RWPE1 (cell line): ENCODE measurements around the gene CLEC11A.

Experiments used
- CTCF ChIA-PET: fragments of 350-600 bp; sonication (Branson Sonifier 250); formaldehyde crosslinking; extraction: SDS; loops from one replicate; lab custom pipeline; 2021; lab: Yijun Ruan, JAX
- POLR2A ChIA-PET: fragments of 400-600 bp; formaldehyde crosslinking; extraction: SDS; loops from one replicate; lab custom pipeline; 2020; ENCODE audit warnings: antibody characterized with exemption; ENCODE audit not compliant: low non-redundant PET; lab: Yijun Ruan, JAX
- DNase-seq: peaks from one replicate; pipeline ENCODE4 v3.0.0; 2012; ENCODE audit warnings: low spot score
- H3K27ac ChIP-seq: fragments of 450-650 bp; 2 replicates; pipeline ENCODE4 v1.5.1; 2017
- TF ChIP-seq, protein P1 (sequence below): fragments of 450-650 bp; conservative IDR thresholded peaks from 2 replicates; pipeline ENCODE4 v1.5.1; 2017; ENCODE audit warnings: low read depth, mild to moderate bottlenecking

Gene CLEC11A

DNA sequence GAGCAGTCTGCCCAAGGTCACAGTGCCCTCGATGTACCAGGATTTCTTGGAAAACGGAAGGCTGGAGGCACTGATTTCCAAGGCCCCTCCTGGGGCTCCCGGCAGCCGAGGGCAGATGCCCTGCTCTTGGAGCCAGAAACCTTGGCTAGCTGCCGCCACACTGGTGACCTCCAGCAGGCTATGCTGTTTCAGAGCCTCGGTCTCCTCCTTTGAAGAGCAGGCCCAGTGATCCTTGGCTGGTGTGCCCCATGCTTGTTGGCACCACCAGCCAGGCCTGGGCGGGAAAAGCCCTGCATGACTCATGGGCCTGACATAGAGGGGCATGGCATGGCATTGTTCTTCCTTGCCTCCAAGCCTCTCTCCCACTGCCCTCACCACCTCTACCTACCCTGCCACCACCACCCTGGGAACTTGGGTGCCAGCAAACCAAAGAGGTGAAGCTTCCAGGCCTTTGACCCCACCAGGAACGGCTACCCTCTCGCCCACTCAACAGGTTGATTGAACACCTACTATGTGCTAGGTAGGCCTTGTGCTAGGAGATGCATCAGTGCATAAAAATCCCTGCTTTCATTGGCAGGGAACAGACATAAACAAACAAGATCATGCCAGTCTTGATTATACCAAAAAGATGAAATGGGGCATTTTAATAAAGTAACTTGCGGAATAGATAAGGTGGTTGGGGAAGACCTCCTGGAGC lies 1.6 kb upstream of the CLEC11A start:
- POLR2A ChIA-PET, result interaction anchor here (1.0 kb wide), 1 partner anchor 58 kb away, joined by 3 read pairs; no protein-coding TSS in a partner anchor

DNA sequence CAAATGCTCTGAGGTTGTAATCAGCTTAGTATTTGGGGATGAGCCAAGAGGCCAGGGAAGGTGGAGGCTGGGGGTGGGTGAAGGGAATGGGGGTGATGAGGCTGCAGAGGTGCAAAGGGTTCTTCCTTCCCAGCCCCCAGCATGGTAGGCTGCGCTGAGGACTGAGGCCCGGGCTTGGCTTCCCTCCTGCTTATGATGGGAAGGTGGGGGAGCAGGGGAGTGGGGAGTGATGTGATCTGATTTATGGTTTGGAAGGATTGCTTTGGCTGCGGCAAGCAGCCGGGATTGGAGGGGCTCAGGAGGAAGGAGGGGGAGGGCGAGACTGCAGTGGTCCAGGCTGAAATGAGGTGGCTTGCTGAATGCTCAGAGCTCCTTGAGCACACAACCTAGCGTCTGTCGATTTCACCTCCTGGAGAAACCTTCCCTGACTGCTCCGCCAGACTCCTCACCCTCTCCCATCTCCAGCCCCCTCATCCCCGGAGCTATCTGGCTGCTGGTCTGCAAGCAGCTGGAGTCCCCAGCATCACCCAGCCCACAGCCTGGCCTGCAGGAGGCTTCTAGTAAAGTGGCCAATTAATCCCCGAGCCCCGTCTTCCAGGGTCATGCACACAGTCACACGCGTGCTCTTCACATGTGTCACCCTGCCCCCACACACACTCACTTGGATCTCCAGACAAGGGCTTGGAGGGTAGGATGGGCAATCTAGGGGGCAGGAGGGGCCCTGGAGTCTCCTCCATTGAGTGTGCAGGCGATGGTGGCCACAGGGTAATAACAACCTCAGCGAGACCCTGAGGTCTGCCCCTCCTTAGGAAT lies 757 bp upstream of the CLEC11A start:
- no peak for DNase-seq
- ChIA-PET POLR2A (interaction anchor here (1.0 kb wide), 1 partner anchor 57 kb away, joined by 3 read pairs; no protein-coding TSS in a partner anchor), CTCF (interaction anchor here (0.7 to 1.2 kb wide), 3 partner anchors 9 to 199 kb away, joined by 3 to 4 read pairs (median 3); no protein-coding TSS in a partner anchor)
- TF ChIP-seq, protein P1, sequence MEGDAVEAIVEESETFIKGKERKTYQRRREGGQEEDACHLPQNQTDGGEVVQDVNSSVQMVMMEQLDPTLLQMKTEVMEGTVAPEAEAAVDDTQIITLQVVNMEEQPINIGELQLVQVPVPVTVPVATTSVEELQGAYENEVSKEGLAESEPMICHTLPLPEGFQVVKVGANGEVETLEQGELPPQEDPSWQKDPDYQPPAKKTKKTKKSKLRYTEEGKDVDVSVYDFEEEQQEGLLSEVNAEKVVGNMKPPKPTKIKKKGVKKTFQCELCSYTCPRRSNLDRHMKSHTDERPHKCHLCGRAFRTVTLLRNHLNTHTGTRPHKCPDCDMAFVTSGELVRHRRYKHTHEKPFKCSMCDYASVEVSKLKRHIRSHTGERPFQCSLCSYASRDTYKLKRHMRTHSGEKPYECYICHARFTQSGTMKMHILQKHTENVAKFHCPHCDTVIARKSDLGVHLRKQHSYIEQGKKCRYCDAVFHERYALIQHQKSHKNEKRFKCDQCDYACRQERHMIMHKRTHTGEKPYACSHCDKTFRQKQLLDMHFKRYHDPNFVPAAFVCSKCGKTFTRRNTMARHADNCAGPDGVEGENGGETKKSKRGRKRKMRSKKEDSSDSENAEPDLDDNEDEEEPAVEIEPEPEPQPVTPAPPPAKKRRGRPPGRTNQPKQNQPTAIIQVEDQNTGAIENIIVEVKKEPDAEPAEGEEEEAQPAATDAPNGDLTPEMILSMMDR, result no peak
- 0 out of 2 replicates have a peak overlapping the region, but pooled peaks have one; percentile 8 for H3K27ac ChIP-seq

More for the DNA sequence above, 1.6 kb upstream of the CLEC11A start:
- CTCF ChIA-PET, result no interaction called here
- TF ChIP-seq, protein P1, result no peak
- no peak for DNase-seq
- peak overlapping the region; percentile 67 for H3K27ac ChIP-seq

DNA sequence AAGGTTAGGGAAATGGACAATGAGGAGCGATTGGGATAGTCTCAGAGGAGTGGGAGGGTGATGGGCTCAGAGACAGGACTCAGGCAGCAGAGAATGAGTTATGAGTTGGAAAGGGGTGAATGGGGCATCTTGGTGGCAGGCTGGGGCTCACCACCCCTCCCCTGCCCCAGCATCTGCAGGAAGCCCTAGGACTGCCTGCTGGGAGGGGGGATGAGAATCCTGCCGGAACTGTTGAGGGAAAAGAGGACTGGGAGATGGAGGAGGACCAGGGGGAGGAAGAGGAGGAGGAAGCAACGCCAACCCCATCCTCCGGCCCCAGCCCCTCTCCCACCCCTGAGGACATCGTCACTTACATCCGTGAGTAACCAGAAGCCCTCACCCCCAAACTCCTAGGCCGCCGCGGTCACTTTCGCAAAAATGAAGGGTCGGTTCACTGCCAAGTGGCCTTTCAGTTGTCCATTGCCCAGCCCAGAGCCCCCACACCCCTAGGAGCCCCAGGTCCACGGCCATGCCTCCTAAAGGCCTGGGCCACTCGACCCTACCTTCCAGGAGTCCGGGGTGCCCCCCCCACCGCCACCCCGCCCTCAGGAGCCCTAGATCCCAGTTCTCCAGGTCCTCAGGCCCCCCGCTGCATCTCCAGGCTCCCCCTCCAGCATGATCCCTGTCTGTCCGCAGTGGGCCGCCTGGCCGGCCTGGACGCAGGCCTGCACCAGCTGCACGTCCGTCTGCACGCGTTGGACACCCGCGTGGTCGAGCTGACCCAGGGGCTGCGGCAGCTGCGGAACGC lies 764 bp downstream of the CLEC11A start:
- ChIA-PET POLR2A (no interaction called here), CTCF (interaction anchor here (0.6 to 1.6 kb wide), 13 partner anchors 10 to 433 kb away, joined by 3 to 9 read pairs (median 3); partner anchors contain the start of gene KLK7)
- TF ChIP-seq, protein P1, result no peak
- no peak for DNase-seq
- peak overlapping the region; percentile 85 for H3K27ac ChIP-seq

DNA sequence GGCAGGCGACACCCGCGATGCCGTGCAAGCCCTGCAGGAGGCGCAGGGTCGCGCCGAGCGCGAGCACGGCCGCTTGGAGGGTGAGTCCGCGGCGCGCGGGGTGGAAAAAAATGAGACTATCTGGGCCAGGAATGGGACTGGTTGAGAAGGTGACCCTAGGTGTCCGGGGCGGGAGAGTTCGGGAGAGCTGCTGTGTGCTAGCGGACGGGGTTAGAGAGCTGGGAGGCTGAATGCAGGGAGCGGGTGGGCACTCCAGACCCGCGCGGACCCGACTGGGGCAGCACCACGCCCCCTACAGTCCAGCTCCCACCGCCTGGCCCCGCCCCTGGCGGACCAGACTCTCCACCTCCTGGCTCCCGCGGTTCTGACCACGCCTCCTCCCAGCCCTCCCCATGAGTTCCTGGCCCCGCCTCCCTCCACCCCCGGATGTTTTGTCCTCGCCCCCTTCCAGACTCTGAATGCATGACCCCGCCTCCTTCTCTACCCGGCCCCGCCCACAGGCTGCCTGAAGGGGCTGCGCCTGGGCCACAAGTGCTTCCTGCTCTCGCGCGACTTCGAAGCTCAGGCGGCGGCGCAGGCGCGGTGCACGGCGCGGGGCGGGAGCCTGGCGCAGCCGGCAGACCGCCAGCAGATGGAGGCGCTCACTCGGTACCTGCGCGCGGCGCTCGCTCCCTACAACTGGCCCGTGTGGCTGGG lies 1.5 kb downstream of the CLEC11A start:
- peak overlapping the region; percentile 85 for H3K27ac ChIP-seq
- ChIA-PET CTCF (interaction anchor here (0.6 to 1.6 kb wide), 19 partner anchors 10 to 433 kb away, joined by 3 to 9 read pairs (median 3); partner anchors contain the start of gene KLK7), POLR2A (no interaction called here)
- TF ChIP-seq, protein P1, result peak; percentile 91
- DNase-seq, result peak; percentile 100

DNA sequence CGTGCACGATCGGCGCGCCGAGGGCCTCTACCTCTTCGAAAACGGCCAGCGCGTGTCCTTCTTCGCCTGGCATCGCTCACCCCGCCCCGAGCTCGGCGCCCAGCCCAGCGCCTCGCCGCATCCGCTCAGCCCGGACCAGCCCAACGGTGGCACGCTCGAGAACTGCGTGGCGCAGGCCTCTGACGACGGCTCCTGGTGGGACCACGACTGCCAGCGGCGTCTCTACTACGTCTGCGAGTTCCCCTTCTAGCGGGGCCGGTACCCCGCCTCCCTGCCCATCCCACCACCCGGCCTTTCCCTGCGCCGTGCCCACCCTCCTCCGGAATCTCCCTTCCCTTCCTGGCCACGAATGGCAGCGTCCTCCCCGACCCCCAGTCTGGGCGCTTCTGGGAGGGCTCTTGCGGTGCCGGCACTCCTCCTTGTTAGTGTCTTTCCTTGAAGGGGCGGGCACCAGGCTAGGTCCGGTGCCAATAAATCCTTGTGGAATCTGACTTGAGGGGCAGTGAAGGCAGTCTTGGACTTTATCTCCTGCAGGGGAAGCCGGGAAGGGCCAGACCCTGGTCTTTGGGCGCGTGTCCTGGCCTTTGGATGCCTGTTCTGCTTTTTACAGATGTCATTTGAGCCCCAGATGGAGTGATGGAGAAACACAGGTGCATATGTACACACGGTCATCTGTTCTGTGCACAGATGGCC lies 2.2 kb downstream of the CLEC11A start:
- CTCF ChIA-PET, result interaction anchor here (0.6 to 1.6 kb wide), 8 partner anchors 59 to 432 kb away, joined by 3 to 9 read pairs (median 4); no protein-coding TSS in a partner anchor
- POLR2A ChIA-PET, result interaction anchor here (0.5 kb wide), 1 partner anchor 408 kb away, joined by 5 read pairs; no protein-coding TSS in a partner anchor
- peak overlapping the region; percentile 85 for H3K27ac ChIP-seq
- DNase-seq, result no peak
- TF ChIP-seq, protein P1, result no peak
